ENCODE results near the gene UBE2H.

DNA sequence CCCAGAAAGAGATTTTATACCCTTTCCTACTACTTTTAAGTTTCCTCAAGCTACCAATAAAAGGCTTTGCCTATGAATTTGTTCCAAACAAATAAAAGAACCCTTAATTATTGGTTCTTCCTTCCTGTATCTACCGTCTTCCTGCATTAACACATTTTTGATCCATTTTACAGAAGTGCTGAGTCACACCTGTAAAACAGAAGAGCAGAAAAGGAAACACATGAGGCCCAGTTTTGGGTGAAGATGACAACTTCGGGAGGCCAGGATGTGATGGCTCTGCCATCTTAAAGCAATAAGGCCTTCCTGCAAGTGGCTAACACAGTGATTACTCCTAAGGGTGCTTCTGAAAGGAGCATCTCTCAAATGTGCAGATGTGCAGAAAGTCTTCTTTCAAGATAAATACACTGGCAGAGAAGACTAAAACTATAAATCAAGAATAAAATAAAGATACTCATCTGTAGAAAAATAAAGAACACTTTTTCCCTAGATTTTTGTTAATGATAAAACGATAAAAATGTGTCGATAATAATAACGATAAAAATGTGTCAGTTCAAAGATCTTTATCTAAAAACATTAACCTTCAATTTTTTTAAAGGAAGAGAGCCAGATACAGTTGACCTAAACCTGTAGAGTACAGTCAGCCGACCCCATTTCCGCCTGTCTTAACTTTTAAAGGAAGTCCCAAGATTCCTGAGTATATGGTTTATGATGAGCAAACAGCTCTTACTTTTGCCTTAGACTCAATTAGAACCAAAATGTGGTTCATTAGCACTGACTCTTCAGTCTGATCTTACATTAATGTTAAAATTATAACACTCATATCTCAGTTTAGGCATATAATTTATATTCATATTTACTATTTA lies 108.6 kb downstream of the UBE2H start:
- TF ChIP-seq, protein P1, sequence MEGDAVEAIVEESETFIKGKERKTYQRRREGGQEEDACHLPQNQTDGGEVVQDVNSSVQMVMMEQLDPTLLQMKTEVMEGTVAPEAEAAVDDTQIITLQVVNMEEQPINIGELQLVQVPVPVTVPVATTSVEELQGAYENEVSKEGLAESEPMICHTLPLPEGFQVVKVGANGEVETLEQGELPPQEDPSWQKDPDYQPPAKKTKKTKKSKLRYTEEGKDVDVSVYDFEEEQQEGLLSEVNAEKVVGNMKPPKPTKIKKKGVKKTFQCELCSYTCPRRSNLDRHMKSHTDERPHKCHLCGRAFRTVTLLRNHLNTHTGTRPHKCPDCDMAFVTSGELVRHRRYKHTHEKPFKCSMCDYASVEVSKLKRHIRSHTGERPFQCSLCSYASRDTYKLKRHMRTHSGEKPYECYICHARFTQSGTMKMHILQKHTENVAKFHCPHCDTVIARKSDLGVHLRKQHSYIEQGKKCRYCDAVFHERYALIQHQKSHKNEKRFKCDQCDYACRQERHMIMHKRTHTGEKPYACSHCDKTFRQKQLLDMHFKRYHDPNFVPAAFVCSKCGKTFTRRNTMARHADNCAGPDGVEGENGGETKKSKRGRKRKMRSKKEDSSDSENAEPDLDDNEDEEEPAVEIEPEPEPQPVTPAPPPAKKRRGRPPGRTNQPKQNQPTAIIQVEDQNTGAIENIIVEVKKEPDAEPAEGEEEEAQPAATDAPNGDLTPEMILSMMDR (IDR thresholded peaks at IDR 0.05) = no peak
- TF ChIP-seq EZH2 (IDR thresholded peaks at IDR 0.05; ENCODE audit: borderline replicate concordance, insufficient read depth, low read depth, low read length, poor library complexity, severe bottlenecking) = no peak
